ENCODE results near the gene LAMA3.

Gene LAMA3

GRCh38 chr18:23822590-23823385 lies 133.5 kb downstream of the LAMA3 start (continued):
- TF ChIP-seq, protein P1, sequence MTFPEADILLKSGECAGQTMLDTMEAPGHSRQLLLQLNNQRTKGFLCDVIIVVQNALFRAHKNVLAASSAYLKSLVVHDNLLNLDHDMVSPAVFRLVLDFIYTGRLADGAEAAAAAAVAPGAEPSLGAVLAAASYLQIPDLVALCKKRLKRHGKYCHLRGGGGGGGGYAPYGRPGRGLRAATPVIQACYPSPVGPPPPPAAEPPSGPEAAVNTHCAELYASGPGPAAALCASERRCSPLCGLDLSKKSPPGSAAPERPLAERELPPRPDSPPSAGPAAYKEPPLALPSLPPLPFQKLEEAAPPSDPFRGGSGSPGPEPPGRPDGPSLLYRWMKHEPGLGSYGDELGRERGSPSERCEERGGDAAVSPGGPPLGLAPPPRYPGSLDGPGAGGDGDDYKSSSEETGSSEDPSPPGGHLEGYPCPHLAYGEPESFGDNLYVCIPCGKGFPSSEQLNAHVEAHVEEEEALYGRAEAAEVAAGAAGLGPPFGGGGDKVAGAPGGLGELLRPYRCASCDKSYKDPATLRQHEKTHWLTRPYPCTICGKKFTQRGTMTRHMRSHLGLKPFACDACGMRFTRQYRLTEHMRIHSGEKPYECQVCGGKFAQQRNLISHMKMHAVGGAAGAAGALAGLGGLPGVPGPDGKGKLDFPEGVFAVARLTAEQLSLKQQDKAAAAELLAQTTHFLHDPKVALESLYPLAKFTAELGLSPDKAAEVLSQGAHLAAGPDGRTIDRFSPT (tag by site-specific recombination; IDR thresholded peaks at IDR 0.05): no peak
- no peak for TF ChIP-seq ZBTB7A (tag by site-specific recombination; IDR thresholded peaks at IDR 0.05; ENCODE audit: low read depth)
- TF ChIP-seq PRDM6 (tag by site-specific recombination; IDR thresholded peaks at IDR 0.05): no peak
- TF ChIP-seq ZFHX2 (tag by site-specific recombination; conservative IDR thresholded peaks at IDR 0.05): no peak
- no peak for TF ChIP-seq ZEB2 (tag by site-specific recombination; IDR thresholded peaks at IDR 0.05)
- TF ChIP-seq SP3 (tag by site-specific recombination; IDR thresholded peaks at IDR 0.05): no peak
- no peak for TF ChIP-seq ZNF791 (tag by site-specific recombination; IDR thresholded peaks at IDR 0.05)
- no peak for TF ChIP-seq ZNF768 (tag by site-specific recombination; IDR thresholded peaks at IDR 0.05)
- no peak for TF ChIP-seq PRDM10 (tag by site-specific recombination; IDR thresholded peaks at IDR 0.05)

- Histone ChIP-seq H3K36me3 (ENCODE audit: control insufficient read depth in 2 of 2, insufficient read depth in 1 of 2, low read length in 2 of 2) (peaks cover 5 to 71% of the 10 kb centered on the region in 2 experiments; a peak in 2 of 3 replicates), H3K4me3 (ENCODE audit: low read depth, low read length) (no peak overlapping the region), H3K4me1 (ENCODE audit: control insufficient read depth, insufficient read depth, low read length) (no peaks in the 10 kb centered on the region), H3K27ac (ENCODE audit: extremely low read depth, low read depth, low read length) (no peak overlapping the region), H3K9me3 (ENCODE audit: control insufficient read depth, insufficient read depth, low read depth, low read length) (no peaks in the 10 kb centered on the region)
- POLR2A ChIA-PET: no interaction called here
- CTCF ChIA-PET: no interaction called here
- no peak for TF ChIP-seq ZNF423 (tag by site-specific recombination; IDR thresholded peaks at IDR 0.05)
- no peak for TF ChIP-seq ZNF600 (tag by site-specific recombination; IDR thresholded peaks at IDR 0.05)
- no peak for TF ChIP-seq ZNF175 (tag by site-specific recombination; IDR thresholded peaks at IDR 0.05)
- no peak for TF ChIP-seq BCL11A (tag by site-specific recombination; IDR thresholded peaks at IDR 0.05; ENCODE audit: low read depth)
- TF ChIP-seq ZNF792 (tag by site-specific recombination; IDR thresholded peaks at IDR 0.05): no peak
- TF ChIP-seq ZFHX2 (tag by site-specific recombination; conservative IDR thresholded peaks at IDR 0.05): no peak
- no peak for TF ChIP-seq KLF16 (tag by site-specific recombination; IDR thresholded peaks at IDR 0.05)
- no peak for TF ChIP-seq TCF7L2 (IDR thresholded peaks at IDR 0.05; ENCODE audit: borderline replicate concordance, low read depth, low read length)
- TF ChIP-seq, protein P2, sequence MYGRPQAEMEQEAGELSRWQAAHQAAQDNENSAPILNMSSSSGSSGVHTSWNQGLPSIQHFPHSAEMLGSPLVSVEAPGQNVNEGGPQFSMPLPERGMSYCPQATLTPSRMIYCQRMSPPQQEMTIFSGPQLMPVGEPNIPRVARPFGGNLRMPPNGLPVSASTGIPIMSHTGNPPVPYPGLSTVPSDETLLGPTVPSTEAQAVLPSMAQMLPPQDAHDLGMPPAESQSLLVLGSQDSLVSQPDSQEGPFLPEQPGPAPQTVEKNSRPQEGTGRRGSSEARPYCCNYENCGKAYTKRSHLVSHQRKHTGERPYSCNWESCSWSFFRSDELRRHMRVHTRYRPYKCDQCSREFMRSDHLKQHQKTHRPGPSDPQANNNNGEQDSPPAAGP (tag by site-specific recombination; IDR thresholded peaks at IDR 0.05): no peak
- TF ChIP-seq SCRT2 (tag by site-specific recombination; IDR thresholded peaks at IDR 0.05): no peak
- no peak for TF ChIP-seq EGR2 (tag by site-specific recombination; IDR thresholded peaks at IDR 0.05; ENCODE audit: low read depth)
- TF ChIP-seq ZNF623 (tag by site-specific recombination; IDR thresholded peaks at IDR 0.05): no peak
- no peak for TF ChIP-seq KLF1 (tag by site-specific recombination; IDR thresholded peaks at IDR 0.05)
- no peak for TF ChIP-seq ZNF610 (tag by site-specific recombination; IDR thresholded peaks at IDR 0.05; ENCODE audit: borderline replicate concordance)
- TF ChIP-seq ZXDB (tag by site-specific recombination; IDR thresholded peaks at IDR 0.05): no peak
- TF ChIP-seq, protein P3, sequence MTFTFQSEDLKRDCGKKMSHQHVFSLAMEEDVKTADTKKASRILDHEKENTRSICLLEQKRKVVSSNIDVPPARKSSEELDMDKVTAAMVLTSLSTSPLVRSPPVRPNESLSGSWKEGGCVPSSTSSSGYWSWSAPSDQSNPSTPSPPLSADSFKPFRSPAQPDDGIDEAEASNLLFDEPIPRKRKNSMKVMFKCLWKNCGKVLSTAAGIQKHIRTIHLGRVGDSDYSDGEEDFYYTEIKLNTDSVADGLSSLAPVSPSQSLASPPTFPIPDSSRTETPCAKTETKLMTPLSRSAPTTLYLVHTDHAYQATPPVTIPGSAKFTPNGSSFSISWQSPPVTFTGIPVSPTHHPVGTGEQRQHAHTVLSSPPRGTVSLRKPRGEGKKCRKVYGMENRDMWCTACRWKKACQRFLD (tag by site-specific recombination; IDR thresholded peaks at IDR 0.05): no peak
- TF ChIP-seq ZNF211 (tag by site-specific recombination; IDR thresholded peaks at IDR 0.05; ENCODE audit: low read depth): no peak
Observed at GRCh38 chr18:23824240-23824639, 135.0 kb downstream of the LAMA3 start.
